Measurements from ENCODE around the gene PLXNB1.
"Not testable (repeated sequence)": the region's sequence is repeated elsewhere in the genome, so short reads cannot be mapped to it uniquely, and the experiment has no call there.

The PLXNB1 gene

DNA sequence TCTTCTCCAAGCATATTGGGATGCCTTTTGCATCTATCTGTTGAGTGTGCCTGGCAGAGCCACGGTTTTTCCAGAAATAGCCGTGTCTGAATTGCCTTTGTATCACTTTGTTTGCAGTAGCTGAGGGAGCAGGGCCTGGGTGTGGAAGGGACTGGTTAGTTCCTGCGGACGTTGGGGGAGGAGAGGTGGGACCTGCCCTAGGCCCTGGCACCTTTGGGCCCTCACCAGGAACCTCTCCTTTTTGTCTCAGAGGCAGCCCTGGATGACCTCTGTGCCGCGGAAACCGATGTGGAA is 35.3 kb upstream of the PLXNB1 start:
- no peak for DNase-seq

DNA sequence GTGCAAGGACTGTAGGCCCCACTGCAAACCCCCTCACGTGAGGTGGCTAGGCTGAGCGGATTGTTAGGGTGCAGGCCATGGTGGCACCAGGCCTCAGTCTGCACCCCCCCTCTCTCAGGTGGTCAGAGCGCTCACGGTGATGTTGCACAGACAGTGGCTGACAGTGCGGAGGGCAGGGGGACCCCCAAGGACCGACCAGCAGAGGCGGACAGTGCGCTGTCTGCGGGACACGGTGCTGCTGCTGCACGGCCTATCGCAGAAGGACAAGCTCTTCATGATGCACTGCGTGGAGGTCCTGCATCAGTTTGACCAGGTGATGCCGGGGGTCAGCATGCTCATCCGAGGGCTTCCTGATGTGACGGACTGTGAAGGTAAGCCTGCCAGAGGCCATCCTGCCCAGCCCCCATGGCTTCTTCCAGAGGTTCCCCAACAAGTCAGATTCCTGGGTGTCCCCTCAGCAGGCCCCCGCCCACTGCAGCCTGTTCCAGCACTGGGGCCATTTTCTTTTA is 34.9 kb upstream of the PLXNB1 start:
- no peak for DNase-seq

DNA sequence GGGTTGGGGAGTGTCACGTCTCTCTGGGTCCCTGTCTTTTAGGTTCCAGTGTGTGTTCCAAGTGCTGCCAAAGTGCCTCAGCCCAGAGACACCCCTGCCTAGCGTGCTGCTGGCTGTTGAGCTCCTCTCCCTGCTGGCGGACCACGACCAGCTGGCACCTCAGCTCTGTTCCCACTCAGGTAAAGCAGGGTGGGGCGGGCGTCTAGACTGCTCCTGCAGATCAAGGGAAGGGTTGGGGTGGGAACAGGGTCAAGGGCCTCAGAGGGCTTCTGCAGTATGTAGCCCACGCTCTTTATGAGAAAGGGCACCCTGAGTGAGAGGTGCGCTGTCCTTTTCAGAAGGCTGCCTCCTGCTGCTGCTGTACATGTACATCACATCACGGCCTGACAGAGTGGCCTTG is 33.8 kb upstream of the PLXNB1 start:
- DNase-seq = no peak

DNA sequence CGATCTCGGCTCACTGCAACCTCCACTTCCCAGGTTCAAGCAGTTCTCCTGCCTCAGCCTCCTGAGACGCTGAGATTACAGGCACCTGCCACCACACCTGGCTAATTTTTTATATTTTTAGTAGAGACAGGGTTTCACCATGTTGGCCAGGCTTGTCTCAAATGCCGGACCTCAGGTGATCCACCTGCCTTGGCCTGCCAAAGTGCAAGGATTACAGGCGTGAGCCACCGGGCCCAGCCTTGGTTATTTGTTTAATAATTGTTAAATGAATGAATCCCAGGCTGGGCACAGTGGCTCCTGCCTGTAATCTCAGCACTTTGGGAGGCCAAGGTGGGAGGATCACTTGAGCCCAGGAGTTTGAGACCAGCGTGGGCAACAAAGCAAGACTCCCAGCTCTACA is 31.9 kb upstream of the PLXNB1 start:
- not testable (repeated sequence) for DNase-seq

DNA sequence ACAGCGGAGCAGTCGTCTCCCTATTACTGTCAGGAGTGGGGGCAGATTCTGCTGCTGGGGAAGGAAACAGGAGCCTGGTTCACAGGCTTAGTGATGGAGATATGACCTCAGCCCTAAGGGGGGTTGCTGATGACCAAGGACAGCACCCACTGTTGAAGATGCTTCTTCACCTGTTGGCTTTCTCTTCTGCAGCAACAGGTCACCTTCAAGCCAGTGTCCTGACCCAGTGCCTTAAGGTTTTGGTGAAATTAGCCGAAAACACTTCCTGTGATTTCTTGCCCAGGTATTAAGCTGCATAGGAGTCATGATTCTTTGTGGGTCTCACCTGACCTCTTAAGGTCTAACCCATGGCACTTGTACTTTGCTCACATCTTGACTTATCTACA is 30.6 kb upstream of the PLXNB1 start:
- no peak for DNase-seq

DNA sequence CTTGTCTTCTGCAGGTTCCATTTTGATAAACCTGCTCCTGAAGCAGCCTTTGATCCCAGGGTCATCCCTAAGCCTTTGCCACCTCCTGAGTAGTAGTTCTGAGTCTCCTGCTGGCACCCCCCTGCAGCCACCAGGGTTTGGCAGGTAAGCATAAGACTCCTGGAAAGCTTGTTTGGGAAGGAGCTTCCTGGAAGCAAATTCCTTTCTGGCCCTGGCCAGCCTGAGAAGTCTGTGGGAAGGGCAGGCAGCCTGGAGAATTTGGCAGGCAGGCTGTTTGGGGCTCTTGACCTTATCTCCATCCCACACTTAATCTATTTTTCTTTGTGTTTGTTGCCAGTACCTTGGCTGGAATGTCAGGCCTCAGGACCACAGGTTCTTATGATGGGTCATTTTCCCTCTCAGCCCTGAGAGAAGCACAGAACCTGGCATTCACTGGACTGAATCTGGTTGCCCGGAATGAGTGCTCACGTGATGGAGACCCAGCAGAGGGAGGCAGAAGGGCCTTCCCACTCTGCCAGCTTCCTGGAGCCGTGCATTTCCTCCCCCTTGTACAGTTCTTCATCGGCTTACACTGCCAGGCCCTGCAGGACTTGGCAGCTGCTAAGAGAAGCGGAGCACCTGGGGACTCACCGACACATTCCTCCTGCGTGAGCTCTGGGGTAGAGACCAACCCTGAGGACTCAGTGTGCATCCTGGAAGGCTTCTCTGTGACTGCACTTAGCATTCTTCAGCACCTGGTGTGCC is 30.1 kb upstream of the PLXNB1 start:
- no peak for DNase-seq

DNA sequence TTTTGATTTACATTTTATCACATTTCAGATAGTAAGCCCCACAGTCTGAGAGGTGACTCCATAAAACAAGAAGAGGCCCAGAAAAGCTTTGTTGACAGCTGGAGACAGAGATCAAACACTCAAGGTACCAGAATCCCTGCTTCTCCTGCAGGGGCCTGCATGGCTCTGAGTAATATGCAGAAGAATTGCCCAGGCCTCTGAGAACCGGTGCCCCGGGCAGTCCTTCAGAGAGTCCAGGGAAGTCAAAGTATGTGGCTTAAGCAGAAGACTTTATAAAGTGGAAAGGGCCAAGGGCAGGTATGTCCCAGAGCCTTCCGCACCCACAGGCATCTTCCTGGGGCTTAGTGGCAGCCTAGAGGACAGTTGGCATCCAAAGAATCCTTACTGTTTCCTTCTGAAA is 29.4 kb upstream of the PLXNB1 start:
- no peak for DNase-seq

DNA sequence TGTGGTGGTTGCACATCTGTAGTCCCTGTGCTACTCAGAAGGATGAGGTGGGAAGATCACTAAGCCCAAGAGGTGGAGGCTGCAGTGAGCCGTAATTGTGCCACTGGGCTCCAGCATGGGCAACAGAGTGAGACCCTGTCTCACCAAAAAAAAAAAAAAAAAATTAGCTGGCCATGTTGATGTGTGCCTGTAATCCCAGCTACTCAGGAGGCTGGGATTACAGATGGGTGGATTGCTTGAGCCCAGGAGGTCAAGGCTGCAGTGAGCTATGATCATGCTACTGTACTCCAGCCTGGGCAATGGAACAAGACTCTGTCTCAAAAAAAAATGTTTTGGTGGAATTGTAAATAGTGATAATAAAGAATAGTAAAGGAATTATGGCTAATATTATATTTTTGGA is 26.6 kb upstream of the PLXNB1 start:
- DNase-seq = no peak

DNA sequence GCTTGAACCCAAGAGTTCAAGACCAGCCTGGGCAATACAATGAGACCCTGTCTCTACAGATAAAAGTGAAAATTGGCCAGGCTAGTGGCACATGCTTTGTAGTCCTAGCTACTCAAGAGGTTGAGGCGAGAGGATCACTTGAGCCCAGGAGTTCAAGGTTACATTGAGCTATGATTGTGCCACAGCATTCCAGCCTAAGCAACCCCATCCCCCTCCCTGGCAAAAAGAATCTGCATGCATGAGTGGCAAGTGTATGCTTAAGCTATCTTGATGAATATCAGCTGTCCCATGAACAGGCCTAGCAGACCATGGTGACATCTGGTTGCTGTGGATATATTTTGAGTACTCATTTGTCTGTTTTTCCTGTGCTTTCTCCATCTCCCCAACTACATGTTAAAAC is 21.4 kb upstream of the PLXNB1 start:
- DNase-seq = no peak

DNA sequence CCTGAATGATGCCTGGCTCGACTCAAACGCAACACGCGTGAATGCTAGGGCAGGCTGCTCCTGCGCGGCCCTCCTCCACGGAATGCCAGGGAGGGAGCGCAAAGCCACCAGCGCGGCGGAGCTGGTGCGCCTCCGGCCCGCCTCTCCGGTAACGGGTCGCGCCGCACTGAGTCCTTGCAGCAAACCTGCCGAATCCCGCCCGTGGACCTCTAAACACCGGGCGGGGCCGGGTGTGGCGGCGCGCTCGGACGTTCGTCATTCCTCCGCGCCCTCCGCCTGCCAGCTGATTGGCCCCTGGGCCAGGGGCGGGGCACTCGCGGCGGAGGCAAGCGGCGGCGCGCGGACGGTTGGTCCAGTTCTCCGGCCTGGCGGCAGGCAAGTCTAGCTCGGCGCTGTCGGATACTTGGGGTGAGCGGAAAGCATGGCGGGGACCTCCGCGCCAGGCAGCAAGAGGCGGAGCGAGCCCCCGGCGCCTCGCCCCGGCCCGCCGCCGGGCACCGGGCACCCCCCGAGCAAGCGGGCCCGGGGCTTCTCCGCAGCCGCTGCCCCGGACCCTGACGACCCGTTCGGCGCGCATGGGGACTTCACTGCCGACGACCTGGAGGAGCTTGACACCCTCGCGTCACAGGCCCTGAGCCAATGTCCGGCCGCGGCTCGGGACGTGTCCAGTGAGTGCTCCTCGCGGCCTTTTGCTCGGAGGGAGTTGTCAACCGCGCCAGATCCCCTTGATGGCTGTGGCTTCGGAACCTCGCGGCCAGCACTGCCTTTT is 16.7 kb upstream of the PLXNB1 start, which contains the start of gene ATRIP:
ATRIP (plus strand) TSS at position 313 of the 769 bp plus-strand sequence; CDS start at position 422, 109 bp downstream.
- DNase-seq = peak; percentile 96

DNA sequence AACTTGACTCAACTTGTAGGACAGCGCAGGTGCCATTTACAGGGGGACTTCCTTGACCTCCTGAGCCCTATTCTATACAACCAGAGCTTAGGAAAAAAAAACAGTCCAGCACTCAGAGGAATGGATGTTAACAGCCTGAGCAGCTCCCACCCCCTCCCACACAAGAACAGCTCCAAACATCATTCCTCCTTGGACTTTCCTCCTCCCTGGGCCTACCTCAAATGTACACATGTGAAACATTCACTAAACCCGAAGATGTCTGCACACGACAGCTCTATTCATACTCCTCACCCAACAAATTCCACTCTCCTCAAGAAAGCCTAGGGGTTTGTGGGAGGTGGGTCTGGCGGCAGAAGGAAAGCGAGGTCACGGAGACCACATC is 16.1 kb upstream of the PLXNB1 start:
- no peak for DNase-seq

DNA sequence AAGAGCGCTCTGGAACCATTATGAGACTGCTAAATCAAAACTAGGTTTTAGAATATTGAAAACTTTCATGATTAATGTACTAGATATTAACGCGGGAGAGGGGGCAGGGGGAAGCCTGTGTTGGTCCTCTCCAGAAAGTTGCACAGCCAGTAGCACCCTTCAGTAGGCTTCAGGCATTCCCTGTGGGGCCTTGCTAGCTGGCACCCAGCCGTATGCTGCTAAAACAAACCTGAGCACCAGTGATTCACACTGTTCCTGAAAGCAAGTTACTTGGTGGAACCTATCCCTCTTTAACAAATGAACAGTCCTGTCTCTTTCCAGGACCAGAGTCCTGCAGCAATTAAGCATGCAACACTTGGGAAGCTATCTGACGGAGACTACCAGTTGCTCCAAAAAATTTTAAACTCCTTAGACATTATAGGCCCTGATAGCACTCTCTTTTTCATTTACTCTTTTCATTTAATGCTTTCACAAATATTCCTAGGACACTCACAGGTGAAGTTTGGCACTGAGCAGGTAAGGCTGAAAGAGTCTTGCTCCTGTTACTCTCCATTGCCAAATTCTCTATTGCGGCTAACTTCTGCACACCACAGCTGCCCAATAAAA is 15.5 kb upstream of the PLXNB1 start:
- DNase-seq = no peak

DNA sequence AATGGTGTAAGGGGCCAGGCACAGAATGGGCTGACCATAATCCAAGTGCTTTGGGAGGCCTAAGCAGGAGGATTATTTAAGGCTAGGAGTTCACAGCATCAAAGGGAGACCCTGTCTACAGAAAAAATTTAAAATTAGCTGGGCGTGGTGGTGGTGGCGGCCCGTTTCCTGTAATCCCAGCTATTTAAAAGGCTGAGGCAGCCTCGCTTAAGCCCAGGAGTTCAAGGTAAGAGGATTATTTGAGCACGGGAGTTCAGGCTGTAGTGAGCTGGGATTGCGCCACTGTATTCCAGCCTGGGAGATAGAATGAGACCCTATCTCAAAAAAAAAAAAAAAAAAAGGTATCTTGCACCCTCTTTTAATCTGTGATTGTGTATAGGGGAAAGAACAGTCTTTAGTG is 12.1 kb upstream of the PLXNB1 start:
- DNase-seq = no peak

DNA sequence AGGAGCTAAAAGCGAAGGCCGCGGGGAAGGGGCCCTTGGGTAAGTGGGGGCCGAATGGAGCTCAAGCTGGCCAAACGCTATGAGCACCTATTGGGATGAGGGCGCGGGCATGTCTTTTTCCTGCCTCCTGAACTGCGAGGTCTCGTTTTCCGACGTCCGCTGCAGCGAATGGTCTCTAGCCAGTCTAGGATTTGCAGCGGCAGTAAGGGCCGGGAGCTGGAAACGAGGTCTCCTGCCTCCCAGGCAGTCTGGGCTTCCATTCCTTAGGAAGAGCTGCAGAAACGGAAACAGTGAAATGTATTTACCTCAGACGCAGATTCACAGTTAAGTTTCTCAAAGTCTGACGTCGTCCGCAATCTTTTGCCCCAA is 10.7 kb upstream of the PLXNB1 start:
- DNase-seq = no peak

DNA sequence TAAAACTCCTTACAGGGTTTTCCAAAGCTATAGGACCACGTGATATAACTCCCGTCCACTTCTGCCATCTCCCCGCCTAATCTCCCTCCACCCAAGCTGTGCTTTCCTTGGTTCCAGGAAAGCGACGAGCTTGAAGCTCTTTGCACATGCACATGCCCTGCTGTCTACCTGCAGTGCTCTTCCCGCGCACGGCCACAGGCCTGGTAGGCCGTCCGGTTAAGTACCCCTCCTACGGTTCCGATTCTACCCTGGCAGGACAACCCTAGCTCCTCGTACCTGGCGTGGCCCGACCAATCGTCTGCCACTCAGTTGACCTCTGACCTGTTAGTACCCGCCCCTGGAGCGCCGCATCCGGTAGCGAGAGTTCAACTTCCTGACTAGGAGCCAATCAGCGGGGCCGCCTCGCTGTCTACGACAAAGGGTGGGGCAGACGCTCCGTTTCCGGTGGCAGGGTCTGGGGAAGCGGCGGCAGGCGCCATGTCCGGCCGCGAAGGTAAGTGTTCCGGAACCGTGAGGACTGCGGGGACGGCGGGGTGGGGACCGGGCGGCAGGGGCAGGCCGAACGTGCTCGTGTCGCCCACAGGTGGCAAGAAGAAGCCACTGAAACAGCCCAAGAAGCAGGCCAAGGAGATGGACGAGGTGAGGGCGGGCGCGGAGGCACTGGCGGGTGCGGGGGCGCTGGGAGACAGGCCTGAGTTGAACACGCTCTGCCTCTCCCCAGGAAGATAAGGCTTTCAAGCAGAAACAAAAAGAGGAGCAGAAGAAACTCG is 10.1 kb upstream of the PLXNB1 start, which contains the start of the genes CCDC51 and TMA7:
CCDC51 (minus strand) TSS at position 300 of the 770 bp plus-strand sequence. CDS start 4,991 bp downstream, outside the sequence.
TMA7 (plus strand) TSS at position 438 of the 770 bp plus-strand sequence; CDS start at position 478, 40 bp downstream.
- DNase-seq = peak; percentile 96

DNA sequence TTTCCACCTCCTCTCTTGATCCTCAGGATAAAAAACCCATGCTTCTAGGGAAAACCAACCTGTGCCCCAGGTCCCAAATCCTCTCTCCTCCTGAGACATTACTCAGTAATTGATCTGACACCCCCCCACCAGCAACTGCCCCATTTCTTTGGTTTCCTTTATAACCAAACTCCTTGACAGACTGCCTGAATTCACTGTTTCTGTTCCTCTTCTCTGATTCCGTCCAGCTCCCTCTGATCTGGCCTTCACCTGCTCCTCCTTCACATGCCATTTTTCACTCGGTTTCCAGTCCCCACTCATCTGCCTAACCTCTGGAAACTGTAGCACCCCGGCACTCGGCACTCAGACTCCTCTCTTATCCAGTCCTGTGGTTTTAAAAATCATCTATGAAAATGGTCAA is 7.9 kb upstream of the PLXNB1 start:
- DNase-seq = no peak

DNA sequence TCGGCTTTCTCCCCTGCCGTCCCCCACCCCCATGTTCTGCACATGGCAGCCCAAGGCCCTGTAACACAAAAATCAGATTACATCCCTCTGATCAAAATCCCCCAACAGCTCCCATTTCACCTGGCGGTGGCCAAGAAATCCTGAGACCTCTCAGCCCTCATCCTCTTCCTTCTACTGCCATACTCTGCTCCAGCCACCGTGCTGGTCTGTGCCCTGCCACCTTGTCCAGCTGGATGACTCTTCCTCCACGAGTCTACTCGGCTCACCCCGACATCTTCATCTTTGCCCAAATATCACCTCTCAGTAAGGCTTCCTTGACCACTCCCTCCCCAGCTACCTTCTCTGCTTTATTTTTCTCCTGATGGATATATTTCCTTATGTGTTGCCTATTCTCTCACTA is 7.0 kb upstream of the PLXNB1 start:
- no peak for DNase-seq

DNA sequence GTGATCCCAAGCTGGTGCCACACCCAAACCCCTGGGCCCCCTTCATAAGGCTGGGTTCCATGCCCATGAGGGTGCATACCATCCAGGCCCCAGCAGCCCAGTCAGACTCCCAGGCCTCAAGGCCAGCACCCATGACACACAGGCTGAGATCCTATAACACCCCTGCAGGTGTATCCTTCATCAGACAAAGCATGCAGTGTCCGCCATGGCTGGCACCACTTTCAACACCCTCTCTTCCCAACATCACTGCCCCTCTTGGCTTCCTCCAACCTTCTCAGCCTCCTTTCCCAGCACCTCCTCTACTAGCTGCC is 6.5 kb upstream of the PLXNB1 start:
- DNase-seq = no peak

DNA sequence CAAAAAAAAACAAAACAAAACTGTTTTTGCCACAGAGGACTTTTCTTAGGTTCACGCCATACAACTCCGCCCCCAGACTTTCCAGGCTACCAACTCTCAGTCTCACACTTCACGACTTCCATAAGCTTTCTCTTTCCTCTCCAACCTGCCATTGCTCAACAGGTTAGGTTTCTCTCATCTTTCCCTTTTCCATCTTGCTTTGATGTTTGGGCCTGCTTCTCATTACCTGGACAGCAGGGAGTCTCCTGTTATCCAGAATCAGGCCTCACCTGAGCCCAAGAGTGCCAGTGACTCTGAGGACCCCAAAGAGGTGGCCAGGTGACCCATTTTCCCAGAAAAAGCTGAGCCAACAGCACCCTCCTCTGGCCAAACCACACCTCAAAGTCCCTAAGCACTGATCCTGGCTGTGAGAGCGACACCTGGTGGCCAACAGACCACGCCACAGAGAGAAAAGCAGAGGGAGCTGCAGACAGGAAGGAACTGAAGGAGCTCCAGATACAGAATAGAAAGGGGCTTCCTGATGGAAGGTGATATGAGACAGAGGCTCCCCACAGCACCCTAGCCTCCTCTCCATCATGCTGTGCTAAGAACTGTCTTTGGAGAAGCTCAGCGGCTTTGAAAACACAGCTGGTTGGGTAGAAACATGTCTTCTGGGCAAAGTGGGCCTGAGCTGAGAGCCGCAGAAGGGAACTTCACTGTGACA is 6.0 kb upstream of the PLXNB1 start:
- peak; percentile 87 for DNase-seq

DNA sequence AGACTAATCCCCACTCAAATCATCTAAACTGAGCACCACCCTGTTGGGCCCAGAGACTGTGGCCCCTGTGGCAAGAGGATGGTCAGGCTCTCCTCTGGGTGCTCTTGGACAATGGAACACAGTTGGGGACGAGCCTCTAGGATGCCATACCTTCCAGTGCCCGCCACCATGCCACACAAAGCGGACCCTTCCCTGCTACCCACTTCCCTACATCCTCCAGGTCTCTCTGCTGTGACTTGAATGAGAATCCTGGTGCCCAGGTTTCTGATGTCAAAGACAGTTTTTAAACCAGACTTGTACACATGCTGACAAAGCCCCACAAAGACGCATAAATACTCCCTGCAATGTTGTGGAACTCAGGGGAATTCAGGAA is 5.3 kb upstream of the PLXNB1 start:
- DNase-seq = no peak

DNA sequence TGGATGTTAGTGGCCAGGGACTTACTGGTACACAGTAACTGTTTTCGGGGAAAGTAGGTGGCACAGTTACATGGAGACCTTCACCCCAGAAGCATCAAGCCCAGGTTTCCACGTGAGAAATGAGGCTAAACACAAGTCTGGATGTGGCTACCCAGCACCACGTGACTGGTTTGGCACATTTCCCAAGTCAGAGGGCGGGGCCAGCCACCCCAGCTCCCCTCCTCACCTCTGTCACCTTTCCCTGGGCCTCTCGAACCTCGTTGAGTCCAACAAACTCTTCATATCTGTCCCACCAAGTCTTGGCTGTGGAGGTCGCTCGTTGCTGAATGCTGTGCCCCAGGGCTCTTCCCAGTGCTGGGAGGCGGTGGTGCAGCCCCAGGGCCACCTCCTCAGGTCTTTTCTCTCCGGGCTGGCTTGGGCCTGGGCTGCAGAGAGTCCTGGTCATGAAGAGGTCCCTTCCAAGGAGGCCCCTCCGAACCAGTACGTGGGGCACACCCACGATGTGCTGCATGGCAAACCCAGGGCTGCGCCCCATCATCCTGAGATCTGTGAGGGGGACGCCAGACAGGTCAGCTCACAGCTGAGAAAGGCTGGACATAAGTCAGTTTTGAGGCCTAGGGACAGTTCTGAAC is 4.8 kb upstream of the PLXNB1 start:
- DNase-seq = no peak

DNA sequence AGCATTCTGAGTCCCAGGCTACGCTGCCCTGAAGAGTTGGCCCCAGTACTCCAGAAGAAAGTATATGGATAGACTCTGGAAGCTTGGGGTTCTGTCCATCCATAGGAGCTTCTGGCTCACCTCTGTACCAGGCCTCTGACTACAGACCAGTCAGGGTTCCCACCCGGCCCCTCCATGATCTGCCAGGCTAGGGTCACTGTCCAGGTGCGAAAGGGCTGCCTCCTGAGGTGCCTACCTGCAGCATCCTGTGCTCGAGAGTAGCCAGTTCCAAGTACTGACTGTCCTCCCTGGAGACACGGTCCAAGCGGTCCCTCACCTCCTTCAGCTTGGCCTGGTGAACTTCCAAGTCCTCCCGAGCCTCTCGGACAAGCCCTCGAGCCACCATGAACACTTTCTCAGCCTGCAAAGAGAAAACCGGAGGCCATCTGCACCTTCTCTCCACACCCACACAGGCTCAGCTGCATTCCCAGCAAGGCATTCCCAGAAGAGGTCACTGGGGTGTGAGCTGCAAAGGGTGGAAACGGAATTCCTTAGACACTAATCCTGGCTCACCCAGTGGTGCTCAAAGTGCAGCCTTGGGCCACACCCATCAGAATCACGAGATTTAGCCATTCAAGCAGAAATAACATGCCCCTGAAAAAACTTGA is 3.7 kb upstream of the PLXNB1 start:
- DNase-seq = no peak

Data from retina (tissue), 1 donor.